Stimulated activated CD4-positive, alpha-beta T cell treated with anti-CD3 and anti-CD28 coated beads, Interleukin-4, amount 100 ng/mL, for 4 hours (primary cell): ENCODE results near the gene RPS15.
"Not testable (repeated sequence)": the region's sequence is repeated elsewhere in the genome, so short reads cannot be mapped to it uniquely, and the experiment has no call there.

Experiments
- DNase-seq, 2 experiments: peaks; one replicate each; pipeline ENCODE4 v3.0.0-alpha.2; 2020

The RPS15 gene

DNA sequence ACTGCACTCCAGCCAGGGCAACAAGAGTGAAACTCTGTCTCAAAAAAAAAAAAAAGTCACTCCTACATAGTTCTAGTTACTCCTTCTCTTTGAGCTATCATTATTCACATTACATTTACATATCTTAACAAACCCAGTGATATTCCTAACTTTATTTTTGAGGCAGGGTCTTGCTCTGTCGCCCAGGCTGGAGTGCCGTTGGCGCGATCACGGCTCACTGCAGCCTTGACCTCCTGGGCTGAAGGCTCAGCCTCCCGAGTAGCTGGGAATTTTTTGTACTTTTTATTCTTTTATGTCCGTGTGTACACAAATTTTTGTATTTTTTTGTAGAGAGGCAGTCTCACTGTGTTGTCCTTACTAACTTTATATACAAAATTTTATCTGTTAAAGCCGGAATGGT lies 587 bp upstream of the RPS15 start:
- DNase-seq, result no peak

DNA sequence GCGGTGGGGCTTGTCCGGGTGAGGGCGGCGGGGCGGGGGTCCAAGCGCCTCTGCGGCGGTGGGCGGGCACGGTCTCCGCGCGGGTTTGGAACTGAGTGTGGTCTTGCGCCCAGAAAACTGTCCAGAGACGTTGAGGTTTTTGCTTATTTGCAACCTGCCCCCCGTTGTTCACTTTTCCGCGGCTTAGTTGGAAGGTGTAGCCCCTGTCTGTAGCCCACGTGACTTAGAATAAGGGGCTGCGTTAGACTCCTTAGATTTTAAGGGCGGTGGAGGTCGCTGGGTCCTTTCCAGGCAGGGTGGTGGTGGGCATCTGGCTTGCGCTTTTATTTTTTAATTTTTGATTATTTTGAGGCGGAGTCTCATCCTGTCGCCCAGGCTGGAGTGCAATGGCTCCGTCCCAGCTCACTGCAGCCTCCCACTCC lies 748 bp downstream of the RPS15 start:
- DNase-seq, result no peak

DNA sequence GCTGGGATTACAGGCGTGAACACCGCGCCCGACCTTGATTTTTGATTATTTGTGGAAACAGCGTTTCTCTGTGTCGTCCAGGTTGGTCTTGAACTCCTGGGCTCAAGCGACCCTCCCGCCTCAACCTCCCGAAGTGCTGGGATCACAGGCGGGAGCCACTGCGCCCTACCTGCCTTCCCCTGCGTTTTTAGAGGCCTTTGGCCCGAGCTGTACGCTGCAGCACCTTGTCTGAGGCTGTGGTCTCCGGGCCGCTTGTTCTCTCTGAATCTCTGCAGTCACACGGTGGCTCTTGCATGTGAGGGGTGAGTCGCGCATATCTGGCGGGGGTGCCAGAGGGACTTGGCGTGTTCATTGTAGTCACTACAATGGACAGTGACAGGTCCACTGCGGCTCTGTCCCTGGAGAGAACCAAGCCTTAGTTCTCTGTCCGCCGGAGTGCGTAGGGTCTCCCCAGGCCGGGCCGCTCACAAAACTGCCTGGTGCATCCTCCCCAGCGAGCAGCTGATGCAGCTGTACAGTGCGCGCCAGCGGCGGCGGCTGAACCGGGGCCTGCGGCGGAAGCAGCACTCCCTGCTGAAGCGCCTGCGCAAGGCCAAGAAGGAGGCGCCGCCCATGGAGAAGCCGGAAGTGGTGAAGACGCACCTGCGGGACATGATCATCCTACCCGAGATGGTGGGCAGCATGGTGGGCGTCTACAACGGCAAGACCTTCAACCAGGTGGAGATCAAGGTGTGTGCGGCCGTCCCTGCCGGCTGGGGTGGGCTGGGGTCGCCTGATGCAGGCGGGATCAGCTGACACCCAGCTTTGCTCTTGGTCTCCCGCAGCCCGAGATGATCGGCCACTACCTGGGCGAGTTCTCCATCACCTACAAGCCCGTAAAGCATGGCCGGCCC lies 1.6 kb downstream of the RPS15 start:
- not testable (repeated sequence) for DNase-seq

DNA sequence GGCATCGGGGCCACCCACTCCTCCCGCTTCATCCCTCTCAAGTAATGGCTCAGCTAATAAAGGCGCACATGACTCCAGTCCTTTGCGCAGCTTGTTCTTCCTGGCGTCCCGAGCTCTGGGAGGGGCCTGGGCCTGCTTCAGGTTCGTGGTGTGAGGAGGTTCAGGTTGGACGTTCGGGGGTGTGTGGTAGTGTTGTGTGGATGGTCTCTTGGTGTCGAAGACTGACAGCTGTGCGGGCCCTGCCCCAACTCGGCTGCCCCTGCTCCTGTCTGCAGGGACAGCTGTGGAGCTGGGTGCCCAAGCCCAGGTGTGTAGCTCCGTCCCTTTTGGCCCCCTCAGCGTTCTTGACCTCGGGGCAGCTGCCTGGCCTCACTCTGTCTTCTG lies 2.2 kb downstream of the RPS15 start:
- DNase-seq, result no peak

DNA sequence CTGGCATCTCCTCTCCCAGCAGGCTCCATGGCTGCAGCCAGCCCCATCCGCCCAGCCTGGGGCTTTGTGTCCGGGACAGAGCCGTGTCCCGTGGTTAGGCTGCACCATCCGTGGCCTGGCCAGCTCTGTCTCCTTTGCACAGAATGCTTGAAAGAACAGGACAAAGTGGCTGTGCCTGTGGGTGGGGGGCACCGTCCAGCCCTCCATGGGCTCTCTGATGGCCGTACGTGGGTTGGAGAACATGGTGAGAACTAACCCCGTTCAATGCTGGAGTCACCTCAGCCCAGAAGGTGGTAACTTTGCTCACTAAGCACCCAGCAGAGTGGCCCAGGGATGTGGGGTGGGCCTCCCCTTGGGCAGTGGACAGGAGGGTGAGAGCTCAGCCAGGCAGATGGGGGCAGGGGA lies 2.8 kb downstream of the RPS15 start:
- DNase-seq, result no peak

DNA sequence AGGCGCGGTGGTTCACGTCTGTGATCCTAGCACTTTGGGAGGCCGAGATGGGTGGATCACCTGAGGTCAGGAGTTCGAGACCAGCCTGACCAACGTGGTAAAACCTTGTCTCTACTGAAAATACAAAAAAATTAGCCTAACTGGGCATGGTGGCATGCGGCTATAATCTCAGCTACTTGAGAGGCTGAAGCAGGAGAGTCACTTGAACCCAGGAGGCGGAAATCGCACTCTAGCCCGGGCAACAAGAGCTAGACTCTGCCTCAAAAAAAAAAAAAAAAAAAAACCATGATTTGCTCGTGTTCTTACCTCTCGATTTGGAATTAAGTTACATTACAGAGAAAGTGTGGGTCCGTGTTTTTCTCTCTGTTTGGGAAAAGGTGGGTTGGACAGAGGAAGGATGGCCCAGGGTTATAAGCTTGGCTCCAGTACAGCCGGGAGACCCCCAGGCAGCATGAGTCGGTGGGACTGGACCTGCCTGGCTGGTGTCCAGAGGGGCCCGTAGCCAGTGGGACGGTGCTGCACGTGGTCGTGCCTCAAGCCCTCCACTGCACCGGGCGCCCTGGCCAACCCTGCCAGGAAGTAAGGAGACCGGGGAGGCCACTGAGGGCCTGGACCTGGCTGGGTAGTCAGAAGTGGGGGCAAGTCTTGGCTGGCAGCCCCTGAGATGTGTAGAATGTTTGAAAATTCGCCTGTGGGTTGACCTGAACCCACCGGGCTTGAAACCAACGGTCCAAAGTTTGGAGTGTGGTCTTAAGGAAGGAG lies 3.7 kb downstream of the RPS15 start:
- no peak for DNase-seq

DNA sequence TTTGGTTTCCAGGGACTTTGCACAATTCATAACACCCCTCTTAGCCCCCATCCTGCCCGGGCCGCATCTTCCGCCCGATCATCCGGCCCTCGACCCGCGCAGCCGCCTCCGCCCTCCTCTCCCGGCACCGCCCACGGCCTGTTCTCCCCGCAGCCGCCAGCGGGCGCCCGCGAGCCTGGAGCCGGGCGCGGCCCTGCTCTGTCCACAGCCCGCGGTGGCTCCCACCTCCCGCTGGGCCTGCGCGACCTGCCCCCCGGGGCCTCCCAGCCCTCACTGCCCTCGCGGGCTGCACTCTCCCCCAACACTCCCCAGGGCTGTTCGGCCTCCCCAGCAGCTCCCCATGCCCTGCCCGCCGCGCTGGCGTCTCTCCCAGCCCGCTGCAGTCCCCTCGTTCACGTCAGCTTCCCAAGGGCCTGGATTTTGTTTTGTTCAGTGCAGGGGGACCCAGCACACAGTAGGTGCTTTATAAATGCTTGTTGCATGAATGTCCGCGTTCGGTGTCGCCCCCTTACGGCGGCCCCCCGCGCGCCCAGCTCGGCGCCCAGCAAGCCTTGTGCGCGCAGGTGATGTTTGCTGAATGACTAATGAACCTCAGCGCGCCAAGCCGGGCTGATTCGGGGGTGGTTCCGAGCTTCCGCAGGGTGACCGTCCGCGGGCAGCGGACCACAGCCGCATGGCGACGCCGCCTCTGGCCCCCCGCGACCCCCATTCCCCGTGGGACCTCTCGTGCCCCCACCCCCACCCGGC lies 7.2 kb downstream of the RPS15 start:
- peak; percentile 64 to 80 for DNase-seq

DNA sequence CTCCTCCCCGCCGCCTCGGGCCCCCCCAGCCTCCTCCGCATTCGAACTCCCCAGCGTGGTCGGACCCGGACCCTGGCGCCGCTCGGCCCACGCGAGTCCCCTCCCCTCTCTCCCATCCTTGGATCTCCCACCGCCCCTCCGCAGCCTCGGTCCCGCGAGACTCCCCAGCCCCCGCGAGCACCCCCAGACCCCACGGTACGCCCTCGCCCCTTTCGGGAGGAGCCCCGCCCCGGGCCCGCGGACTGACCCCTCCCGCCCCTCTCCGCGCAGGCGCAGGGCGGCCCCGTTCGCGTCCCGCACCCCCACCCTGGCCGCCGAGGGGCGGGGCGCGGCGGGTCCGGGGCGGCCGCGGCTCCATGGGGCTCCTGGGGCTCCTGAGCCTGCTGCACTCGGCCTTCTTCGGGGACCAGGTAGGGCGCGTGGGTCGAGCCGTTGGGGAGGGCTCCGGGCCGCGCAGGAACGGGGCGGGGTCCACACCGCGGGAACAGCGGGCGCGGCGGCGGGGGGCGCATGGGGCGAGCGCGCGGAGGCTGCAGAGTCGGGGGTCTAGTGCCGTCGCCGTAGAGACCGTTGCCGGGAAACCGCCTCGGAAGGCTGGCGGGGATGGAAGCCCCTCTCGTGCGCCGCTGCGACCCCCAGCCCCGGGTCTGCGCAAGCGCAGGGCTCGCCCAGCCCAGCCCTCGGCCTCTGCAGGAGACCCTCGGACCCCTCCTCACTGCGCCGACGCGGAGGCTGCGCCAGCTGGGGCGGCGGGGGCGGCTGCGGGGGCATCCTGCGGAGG lies 7.9 kb downstream of the RPS15 start:
- DNase-seq, result no peak

DNA sequence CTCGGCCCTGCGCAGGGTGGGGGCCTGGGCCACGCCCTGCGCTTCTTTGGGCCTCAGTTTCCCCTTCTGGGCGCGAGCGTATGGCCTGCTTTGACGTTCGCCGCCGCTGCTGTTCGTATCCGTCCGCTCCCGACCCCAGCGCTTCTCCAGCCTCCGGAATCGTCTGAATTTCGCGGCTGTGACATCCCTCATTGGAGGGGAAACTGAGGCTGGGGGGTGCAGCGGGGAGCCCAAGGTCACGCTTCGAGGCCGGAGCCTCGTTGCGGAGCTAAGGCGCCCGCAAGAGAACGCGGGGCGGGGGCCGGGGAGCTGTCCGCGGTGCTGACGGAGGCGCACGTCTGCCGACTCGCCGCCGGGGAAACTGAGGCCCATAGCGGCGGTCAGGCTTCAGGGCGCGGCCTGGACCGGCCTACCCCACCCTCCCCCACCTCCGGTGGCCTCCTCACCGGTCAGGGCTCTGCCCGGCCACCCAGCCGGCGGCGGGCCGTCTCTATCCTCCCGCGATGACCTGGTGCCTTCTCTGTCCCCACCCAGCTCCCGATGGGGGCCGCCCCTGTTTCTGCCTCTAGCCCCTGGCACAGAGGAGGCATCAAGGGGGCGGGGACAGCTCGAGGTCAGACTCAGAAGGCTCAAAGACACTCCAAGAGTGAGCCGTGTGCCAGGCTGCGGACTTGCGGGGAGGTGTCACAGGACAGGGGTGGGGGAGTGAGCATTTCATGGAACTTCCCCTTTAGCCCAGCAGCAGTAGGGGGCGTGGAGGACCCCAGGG lies 8.7 kb downstream of the RPS15 start:
- DNase-seq, result no peak

DNA sequence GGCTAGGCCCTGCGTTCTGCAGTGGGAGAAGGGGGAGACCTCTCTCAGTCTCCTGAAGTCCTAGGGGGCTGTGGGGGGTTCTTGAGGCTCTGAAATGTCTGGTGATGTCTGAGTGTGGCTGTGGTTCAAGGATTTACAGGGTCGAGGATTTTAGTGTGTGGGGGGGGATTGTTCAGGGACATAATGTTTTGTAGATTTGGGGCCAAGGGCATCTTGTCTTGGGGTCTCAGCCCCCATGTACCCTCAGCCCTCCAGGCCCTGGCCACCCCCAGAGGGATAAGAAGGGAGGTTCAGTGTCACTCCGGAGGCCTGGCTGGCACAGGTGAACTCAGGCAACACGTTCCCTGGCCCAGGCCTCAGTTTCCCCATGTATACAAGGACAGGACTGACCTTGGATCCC lies 9.3 kb downstream of the RPS15 start:
- no peak for DNase-seq

DNA sequence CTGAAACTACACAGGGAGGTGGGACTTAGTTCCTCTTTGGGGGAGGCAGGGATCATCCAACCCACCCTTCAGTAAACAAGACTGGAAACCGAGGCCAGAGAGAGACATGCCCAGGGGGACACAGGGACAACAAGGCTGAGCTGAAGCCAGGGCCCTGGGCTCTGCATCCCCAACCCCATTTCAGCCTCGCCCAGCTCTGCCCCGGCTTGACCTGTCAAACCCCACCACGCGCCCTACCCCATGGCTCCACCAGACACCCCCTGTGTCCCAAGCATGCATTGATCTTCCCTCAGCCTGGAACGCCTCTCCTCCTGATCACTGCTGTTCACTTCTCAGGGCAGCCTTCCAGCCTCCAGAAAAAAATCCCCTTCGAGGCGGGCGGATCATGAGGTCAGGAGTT lies 9.7 kb downstream of the RPS15 start:
- no peak for DNase-seq

DNA sequence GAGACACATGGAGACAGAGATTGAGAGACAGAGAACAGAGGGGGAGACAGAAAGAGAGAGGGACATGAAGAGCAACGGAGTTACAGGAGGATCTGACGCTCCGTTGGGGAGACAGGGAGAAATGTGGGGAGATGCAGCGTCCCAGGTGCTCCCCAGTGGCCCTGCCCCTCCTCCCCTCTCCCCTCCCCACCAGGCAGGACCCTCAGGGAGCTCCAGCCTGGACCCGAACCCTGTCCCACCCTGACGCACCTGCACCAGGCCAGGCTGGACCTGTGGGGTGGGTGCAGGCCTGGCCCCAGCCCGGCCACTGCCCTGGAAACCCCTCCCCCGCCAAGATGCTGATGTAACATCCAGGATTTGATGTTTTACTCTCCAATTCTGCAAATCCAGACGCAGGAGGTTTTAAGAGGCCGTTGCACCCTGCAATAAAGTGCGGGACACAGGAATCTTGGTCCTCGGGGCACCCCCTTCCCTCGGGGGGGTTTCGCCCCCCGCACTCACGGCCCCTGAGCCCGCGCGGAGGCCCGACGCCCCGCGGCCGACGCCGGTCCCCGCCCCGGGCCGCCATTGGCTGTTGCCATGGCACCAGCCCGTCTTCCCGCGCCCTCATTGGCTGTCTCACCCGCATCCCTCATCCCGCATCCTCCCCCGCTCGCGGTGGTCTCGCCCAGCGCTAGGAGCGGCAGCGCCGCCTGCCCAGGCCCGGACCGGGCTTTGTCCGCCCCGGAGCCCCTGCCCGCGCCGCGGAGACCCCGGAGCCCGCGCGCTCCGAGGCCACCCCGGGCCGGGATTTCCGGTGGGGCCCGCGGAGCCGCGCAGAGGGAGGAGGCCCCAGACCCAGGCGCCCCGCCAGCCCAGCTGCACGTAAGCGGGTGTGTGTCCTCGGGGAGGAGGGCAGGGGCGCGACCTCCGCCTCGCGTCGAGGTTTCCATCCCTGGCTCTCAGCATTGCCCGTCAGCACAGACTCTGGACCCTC lies 11.6 kb downstream of the RPS15 start, which contains the start of gene APC2:
APC2 (plus strand) TSS at position 655 of the 976 bp plus-strand sequence. CDS start 2,881 bp downstream, outside the sequence.
- DNase-seq, result no peak

DNA sequence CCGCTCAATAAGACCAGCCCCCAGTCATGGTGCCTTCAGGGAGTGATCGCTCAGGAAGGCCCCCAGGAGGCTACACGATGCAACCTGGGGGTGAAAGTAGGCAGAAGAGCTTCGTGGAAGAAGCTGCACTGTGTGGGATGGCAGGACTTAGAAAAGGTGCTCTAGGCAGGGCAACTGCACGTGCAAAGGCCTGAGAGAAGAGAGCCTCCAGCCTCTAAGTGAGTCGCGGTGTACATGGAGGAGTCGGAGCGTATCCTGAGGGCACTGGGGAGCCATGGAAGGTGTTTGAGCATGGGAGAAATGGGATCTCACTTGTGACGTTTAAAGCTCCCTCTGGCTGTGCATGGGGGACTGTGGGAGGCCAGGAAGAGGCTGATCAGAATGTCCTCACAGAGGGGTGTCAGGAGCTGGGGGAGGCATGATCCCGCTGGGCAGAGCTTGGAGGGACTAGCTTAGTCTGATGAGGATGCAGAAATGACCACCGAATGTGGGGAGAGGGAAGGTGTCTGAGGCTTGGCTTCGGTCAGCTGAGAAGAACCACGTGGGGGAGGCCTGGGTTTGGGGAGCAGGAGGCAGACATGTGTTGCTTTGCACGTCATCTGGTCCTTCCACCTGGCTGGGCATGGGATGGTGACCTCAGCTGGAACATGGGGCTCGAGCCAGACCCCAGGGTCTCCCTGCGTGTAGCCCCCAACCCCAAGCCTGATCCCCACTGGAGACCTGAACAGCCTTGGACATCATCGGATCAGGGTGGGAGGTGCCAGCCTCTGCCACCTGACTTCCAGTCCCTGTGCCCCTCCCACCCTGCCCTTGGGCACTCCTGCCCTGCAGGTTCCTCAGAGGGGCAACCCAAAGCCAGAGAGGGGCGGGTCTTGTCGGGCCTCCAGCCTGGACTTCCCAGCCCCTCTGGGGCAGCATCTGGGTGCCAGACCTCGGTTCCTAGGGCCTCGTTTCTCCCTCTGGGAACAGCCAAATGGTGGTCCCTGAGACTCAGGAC lies 12.8 kb downstream of the RPS15 start:
- no peak for DNase-seq

DNA sequence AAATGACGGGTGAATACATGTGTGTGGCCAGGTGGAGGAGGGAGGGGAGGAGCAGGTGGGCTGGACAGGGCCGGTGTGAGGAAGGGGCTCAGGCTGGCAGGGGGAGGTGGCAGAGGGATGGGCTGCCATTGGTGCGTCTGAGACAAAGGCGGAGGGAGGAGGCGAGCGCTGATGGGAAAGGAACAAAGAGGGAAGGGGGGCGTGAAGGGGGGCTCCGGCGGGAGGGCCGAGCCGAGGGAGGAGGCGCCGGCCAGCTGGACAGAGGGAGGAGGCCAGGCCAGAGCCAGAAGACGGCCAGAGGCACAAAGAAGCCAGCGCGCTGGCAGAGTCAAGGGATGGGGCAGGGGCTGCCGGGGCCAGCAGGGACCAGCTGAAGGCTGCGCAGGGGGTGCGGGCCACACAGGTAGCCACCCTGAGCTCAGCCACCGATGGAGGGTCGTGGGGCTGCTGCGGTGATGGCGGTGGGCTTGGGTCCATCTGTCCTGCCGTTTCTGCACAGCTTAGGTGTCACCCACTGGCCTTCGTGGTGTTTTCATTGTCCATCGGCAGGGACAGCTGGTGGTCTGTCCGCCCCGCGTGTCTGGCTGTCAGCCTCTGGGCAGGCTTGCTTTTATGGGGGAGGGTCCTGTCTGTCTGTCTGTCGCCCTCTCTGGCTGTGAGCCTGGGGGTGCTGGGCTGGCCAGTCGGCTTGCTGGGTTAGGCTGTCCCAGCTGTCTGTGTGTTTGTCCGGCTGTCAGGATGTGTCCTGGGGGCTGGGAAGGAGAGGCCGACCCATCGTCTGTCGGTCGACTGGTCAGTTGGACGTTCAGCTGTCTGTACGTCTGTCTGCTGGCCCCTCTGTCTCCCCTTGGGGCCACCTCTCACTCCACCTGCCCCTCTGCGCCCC lies 14.0 kb downstream of the RPS15 start:
- DNase-seq, result no peak

DNA sequence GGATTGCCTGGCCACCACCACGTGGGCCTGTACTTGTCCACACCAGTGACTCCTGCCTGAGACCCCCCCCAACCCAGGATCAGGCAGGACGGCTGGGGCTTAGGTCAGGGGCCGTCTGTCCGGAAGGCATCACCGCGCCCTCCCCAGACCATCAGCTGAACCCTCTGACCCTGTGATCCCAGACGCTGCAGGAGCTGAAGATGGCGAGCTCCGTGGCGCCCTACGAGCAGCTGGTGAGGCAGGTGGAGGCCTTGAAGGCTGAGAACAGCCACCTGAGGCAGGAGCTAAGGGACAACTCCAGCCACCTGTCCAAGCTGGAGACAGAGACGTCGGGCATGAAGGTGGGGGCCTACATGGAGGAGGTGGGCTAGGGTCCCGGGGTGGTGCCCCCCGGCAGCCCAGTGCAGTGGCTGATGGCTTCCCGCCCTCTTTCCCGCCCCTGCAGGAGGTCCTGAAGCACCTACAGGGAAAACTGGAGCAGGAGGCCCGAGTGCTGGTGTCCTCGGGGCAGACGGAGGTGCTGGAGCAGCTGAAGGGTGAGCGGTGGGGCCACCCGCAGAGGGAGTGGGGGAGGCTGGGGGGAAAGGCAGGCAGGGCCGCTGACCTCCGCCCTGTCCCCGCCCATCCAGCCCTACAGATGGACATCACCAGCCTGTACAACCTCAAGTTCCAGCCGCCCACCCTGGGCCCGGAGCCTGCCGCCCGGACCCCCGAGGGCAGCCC lies 14.8 kb downstream of the RPS15 start:
- no peak for DNase-seq

DNA sequence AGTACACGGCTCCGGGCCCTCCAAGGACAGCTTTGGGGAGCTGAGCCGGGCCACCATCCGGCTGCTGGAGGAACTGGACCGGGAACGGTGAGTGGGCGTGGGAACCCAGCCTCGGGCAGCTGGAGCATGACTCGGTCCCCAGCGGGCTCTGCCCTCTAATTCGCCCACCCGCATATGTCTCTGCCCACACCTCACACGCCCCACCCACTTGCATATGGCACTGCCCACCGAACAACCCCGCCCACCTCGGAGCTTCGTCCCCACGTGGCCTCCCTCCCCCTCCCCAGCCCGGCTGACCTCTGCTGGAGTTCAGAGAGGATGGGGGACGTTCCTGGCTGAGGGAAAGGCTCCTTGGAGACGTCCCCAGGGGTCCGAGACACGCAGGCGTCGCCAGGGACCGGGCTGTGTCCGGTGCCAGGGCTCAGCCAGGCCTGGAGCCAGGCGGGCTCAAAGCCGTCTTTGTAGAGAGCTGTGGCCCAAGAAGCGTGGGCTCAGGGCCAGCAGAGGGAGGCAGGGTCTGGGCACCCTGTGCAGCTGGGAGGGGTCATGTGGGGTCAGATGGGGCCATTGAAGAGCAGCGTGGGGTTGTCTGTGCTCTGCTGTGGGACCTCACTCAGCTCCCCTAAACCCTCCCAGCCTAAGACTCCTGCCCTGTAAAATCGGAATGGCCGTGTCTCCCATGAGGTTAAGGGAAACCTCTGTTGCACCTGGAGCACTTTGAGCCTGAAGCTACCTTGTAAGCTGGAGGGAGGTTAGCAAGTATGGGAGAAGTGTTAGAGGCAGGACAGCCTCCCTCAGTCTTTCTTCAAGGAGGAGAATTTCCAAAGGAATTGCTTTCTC lies 15.5 kb downstream of the RPS15 start:
- DNase-seq, result no peak

DNA sequence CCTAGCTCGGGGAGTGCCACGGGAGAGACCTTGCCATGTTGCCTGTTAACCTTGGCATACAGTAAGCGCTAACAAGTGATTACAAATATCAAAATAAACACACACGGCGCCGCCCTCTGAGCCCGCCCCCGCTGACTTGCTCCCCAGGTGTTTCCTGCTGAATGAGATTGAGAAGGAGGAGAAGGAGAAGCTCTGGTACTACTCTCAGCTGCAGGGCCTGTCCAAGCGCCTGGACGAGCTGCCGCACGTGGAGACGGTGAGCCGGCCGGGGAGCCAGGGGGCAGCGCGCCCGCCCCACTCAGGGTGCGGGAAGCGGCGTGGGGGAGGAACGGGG lies 16.8 kb downstream of the RPS15 start:
- no peak for DNase-seq
